ENCODE results near the gene EPHB6. TPM values are rescaled to one million over a fixed set of nuclear protein-coding genes. Genes with fewer than 3 reads are reported as not detected.

The EPHB6 gene
- total RNA-seq, 1 experiment from 2014 or later, result 39.2 TPM

DNA sequence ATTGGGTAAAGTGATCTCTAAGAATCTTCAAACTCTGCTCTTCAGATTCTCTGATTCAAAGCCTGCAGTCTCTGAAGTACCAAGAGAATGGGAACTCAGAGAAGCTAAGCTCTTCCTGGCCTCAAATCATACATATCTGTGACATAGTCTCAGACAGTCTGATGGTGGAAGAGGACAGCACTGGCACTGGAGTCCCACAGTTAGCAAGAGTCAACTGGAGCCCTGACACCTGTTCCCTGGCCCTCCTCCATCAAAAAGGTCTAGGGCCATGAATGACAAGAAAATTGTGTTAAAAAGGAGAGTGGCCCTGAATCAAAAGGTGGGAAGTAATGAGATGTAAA, 46.4 kb upstream of the EPHB6 start:
- intact Hi-C loops (cut with micrococcal nuclease; ENCODE audit: unreplicated experiment), result loop anchor here (1.0 to 2.0 kb wide), 4 partner anchors 13 to 434 kb away; no protein-coding TSS in a partner anchor
- H3K27ac ChIP-seq, result peak overlapping the region; percentile 96

DNA sequence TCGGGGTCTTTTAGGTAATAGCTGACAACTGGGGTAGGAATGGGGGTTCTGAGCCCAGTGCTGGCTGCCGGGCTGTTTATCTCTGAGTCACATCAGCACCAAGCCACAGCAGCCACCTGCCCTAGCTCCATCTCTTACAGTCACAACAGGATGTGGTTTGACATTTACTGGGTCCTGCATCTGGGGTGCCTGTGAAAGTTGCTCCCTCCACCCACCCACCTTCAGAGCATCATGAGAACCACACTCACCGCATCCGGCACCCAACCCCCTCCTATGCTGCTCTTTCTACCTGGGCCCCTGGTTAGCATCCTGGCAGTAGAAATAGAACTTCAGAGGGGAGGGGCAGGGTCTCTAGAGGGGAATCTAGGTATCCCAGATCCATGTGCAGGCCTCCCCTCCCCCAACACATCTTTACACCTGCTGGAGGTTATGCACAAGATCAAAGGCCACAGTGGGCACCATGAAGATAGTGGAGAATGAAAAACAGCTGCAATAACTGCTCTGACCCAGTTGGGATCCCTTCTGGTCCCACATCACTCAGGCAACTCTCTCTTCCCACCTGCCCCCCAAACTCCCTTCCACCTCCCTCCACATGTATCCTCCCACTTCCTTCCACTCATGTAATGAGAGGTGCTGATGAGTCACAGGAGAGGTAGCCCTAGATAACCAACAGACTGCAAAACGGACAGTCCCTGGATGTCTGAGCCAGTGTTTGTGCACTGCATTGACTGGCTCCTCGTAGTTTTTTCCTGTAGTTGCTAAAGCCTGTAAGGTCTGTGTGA, 45.9 kb upstream of the EPHB6 start:
- BruUV-seq (replicated peaks), result no TSS peak
- Histone ChIP-seq H3K27ac (peak overlapping the region; percentile 96), H3K36me3 (ENCODE audit: low read depth) (no peaks in the 10 kb centered on the region), H3K9me3 (ENCODE audit: insufficient read depth, low read depth) (no peaks in the 10 kb centered on the region; the same call in 1 of the 2 replicates), H3K4me3 (peak overlapping the region; percentile 16; the same call in 1 of the 2 replicates), H3K27me3 (ENCODE audit: insufficient read depth, low read depth) (no peaks in the 10 kb centered on the region), H4K20me1 (ENCODE audit: insufficient read depth) (no peaks in the 10 kb centered on the region), H3F3A (ENCODE audit: insufficient read depth, low read depth) (peaks cover 68% of the 10 kb centered on the region), H3K4me1 (replicated peaks; ENCODE audit: insufficient read depth) (peaks cover 70% of the 10 kb centered on the region), H3K9me2 (ENCODE audit: insufficient read depth) (no peaks in the 10 kb centered on the region), H3K79me2 (ENCODE audit: low read depth) (peaks cover 6% of the 10 kb centered on the region; the same call in 1 of the 2 replicates), H3K4me2 (peak overlapping the region; percentile 69), H2AFZ (no peak overlapping the region)
- ChIA-PET CTCF (interaction anchor here (0.7 to 2.4 kb wide), 7 partner anchors 16 to 433 kb away, joined by 3 to 41 read pairs (median 4); no protein-coding TSS in a partner anchor), POLR2A (ENCODE audit: unreplicated experiment) (interaction anchor here (0.6 to 1.5 kb wide), 4 partner anchors 12 to 70 kb away, joined by 4 to 31 read pairs (median 7); no protein-coding TSS in a partner anchor)
- intact Hi-C loops (cut with micrococcal nuclease; ENCODE audit: unreplicated experiment), result loop anchor here (1.0 to 2.0 kb wide), 5 partner anchors 14 to 434 kb away; no protein-coding TSS in a partner anchor
- peak; percentile 84 to 98 for DNase-seq
- TF ChIP-seq CTCF (conservative IDR thresholded peaks at IDR 0.05), result no peak
- TF ChIP-seq EZH2 (IDR thresholded peaks at IDR 0.05; ENCODE audit: low read depth), result no peak

More for the DNA sequence above, 46.4 kb upstream of the EPHB6 start:
- Histone ChIP-seq H3K79me2 (ENCODE audit: low read depth) (peaks cover 6% of the 10 kb centered on the region; the same call in 1 of the 2 replicates), H4K20me1 (ENCODE audit: insufficient read depth) (no peaks in the 10 kb centered on the region), H3F3A (ENCODE audit: insufficient read depth, low read depth) (peaks cover 63% of the 10 kb centered on the region), H3K36me3 (ENCODE audit: low read depth) (no peaks in the 10 kb centered on the region), H3K4me3 (no peak overlapping the region), H3K9me2 (ENCODE audit: insufficient read depth) (no peaks in the 10 kb centered on the region), H3K27me3 (ENCODE audit: insufficient read depth, low read depth) (no peaks in the 10 kb centered on the region), H3K9me3 (ENCODE audit: insufficient read depth, low read depth) (no peaks in the 10 kb centered on the region; the same call in 1 of the 2 replicates), H2AFZ (no peak overlapping the region), H3K4me2 (peak overlapping the region; percentile 69), H3K4me1 (replicated peaks; ENCODE audit: insufficient read depth) (peaks cover 64% of the 10 kb centered on the region)
- BruUV-seq (replicated peaks), result TSS peak; percentile 46
- TF ChIP-seq CTCF (conservative IDR thresholded peaks at IDR 0.05) (no peak), EZH2 (IDR thresholded peaks at IDR 0.05; ENCODE audit: low read depth) (no peak)
- CTCF ChIA-PET, result interaction anchor here (0.8 to 2.4 kb wide), 6 partner anchors 11 to 433 kb away, joined by 3 to 41 read pairs (median 4); no protein-coding TSS in a partner anchor
- POLR2A ChIA-PET (ENCODE audit: unreplicated experiment), result interaction anchor here (0.6 to 1.5 kb wide), 4 partner anchors 12 to 69 kb away, joined by 4 to 31 read pairs (median 7); no protein-coding TSS in a partner anchor
- no peak for DNase-seq

- H3F3A ChIP-seq (ENCODE audit: insufficient read depth, low read depth), result peaks cover 75% of the 10 kb centered on the region
- H4K20me1 ChIP-seq (ENCODE audit: insufficient read depth), result no peaks in the 10 kb centered on the region
- H3K79me2 ChIP-seq (ENCODE audit: low read depth), result peaks cover 6% of the 10 kb centered on the region; the same call in 1 of the 2 replicates
- H3K27me3 ChIP-seq (ENCODE audit: insufficient read depth, low read depth), result no peaks in the 10 kb centered on the region
- peak overlapping the region; percentile 96 for H3K27ac ChIP-seq
- no peak overlapping the region for H2AFZ ChIP-seq
- ChIA-PET CTCF (interaction anchor here (0.7 to 2.4 kb wide), 4 partner anchors 26 to 275 kb away, joined by 3 to 41 read pairs (median 8); no protein-coding TSS in a partner anchor), POLR2A (ENCODE audit: unreplicated experiment) (interaction anchor here (0.6 to 1.0 kb wide), 2 partner anchors 14 to 16 kb away, joined by 3 read pairs; no protein-coding TSS in a partner anchor)
- no TSS peak for BruUV-seq (replicated peaks)
- intact Hi-C loops (cut with micrococcal nuclease; ENCODE audit: unreplicated experiment), result loop anchor here (1.0 to 10.0 kb wide), 5 partner anchors 195 to 435 kb away; no protein-coding TSS in a partner anchor
- peak overlapping the region; percentile 16; the same call in 1 of the 2 replicates for H3K4me3 ChIP-seq
- TF ChIP-seq CTCF (conservative IDR thresholded peaks at IDR 0.05) (no peak), EZH2 (IDR thresholded peaks at IDR 0.05; ENCODE audit: low read depth) (no peak)
- H3K4me2 ChIP-seq, result peak overlapping the region; percentile 69
- H3K4me1 ChIP-seq (replicated peaks; ENCODE audit: insufficient read depth), result peaks cover 77% of the 10 kb centered on the region
- no peaks in the 10 kb centered on the region for H3K36me3 ChIP-seq (ENCODE audit: low read depth)
- DNase-seq, result no peak
- H3K9me3 ChIP-seq (ENCODE audit: insufficient read depth, low read depth), result no peaks in the 10 kb centered on the region; the same call in 1 of the 2 replicates
- H3K9me2 ChIP-seq (ENCODE audit: insufficient read depth), result no peaks in the 10 kb centered on the region
Observed at GRCh38 chr7:142809671-142810070, 45.2 kb upstream of the EPHB6 start.

All from PC-9 (cell line).